ENCODE results near the gene GPR107. TPM values are rescaled to one million over a fixed set of nuclear protein-coding genes. Genes with fewer than 3 reads are reported as not detected.

Gene GPR107
- total RNA-seq, 1 donor from 2014 or later, result 70.7 TPM

GRCh38 chr9:130172858-130173665, 119.4 kb downstream of the GPR107 start:
- Mint-ChIP-seq H3K36me3 (ENCODE audit: low read depth) (no peaks in the 10 kb centered on the region), H3K4me1 (ENCODE audit: low read depth) (peaks cover 19% of the 10 kb centered on the region), H3K27me3 (ENCODE audit: low read depth) (no peaks in the 10 kb centered on the region), H3K27ac (ENCODE audit: unreplicated experiment) (peak overlapping the region; percentile 51), H3K4me3 (ENCODE audit: unreplicated experiment) (peak overlapping the region; percentile 78), H3K9me3 (ENCODE audit: low read depth) (no peaks in the 10 kb centered on the region)
- TF ChIP-seq, protein P1, sequence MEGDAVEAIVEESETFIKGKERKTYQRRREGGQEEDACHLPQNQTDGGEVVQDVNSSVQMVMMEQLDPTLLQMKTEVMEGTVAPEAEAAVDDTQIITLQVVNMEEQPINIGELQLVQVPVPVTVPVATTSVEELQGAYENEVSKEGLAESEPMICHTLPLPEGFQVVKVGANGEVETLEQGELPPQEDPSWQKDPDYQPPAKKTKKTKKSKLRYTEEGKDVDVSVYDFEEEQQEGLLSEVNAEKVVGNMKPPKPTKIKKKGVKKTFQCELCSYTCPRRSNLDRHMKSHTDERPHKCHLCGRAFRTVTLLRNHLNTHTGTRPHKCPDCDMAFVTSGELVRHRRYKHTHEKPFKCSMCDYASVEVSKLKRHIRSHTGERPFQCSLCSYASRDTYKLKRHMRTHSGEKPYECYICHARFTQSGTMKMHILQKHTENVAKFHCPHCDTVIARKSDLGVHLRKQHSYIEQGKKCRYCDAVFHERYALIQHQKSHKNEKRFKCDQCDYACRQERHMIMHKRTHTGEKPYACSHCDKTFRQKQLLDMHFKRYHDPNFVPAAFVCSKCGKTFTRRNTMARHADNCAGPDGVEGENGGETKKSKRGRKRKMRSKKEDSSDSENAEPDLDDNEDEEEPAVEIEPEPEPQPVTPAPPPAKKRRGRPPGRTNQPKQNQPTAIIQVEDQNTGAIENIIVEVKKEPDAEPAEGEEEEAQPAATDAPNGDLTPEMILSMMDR (IDR thresholded peaks at IDR 0.05), result peak; percentile 43
- DNase-seq (ENCODE audit: low spot score), result peak; percentile 82

DNA sequence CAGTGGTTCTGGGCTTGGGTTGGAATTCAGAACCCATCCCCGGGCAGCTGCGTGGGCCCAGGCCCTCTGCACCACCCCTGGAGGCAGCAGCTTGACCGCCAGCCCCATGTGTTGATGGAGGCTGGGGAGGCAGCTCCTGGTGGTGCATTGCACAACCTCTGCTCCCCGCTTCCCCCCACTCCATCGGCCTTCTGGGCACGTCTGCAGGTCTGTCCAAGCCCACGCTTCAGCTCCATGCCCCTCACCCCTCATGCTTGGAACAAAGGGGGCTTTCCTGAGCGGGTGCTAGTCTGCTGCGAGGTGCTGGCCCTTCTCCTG, 119.9 kb downstream of the GPR107 start:
- H3K4me3 Mint-ChIP-seq (ENCODE audit: unreplicated experiment), result peak overlapping the region; percentile 78
- TF ChIP-seq, protein P1 (IDR thresholded peaks at IDR 0.05), result no peak

GRCh38 chr9:130174025-130174424, 120.3 kb downstream of the GPR107 start:
- H3K4me1 Mint-ChIP-seq (ENCODE audit: low read depth), result peaks cover 27% of the 10 kb centered on the region
- no peaks in the 10 kb centered on the region for H3K36me3 Mint-ChIP-seq (ENCODE audit: low read depth)
- peak; percentile 75 for DNase-seq (ENCODE audit: low spot score)
- H3K27ac Mint-ChIP-seq (ENCODE audit: unreplicated experiment), result no peak overlapping the region
- peak overlapping the region; percentile 78 for H3K4me3 Mint-ChIP-seq (ENCODE audit: unreplicated experiment)
- TF ChIP-seq, protein P1 (IDR thresholded peaks at IDR 0.05), result no peak
- H3K27me3 Mint-ChIP-seq (ENCODE audit: low read depth), result no peaks in the 10 kb centered on the region
- no peaks in the 10 kb centered on the region for H3K9me3 Mint-ChIP-seq (ENCODE audit: low read depth)

More for the DNA sequence above, 119.9 kb downstream of the GPR107 start:
- DNase-seq (ENCODE audit: low spot score), result peak; percentile 71
- Mint-ChIP-seq H3K9me3 (ENCODE audit: low read depth) (no peaks in the 10 kb centered on the region), H3K27me3 (ENCODE audit: low read depth) (no peaks in the 10 kb centered on the region), H3K36me3 (ENCODE audit: low read depth) (no peaks in the 10 kb centered on the region), H3K27ac (ENCODE audit: unreplicated experiment) (no peak overlapping the region), H3K4me1 (ENCODE audit: low read depth) (peaks cover 24% of the 10 kb centered on the region)

DNA sequence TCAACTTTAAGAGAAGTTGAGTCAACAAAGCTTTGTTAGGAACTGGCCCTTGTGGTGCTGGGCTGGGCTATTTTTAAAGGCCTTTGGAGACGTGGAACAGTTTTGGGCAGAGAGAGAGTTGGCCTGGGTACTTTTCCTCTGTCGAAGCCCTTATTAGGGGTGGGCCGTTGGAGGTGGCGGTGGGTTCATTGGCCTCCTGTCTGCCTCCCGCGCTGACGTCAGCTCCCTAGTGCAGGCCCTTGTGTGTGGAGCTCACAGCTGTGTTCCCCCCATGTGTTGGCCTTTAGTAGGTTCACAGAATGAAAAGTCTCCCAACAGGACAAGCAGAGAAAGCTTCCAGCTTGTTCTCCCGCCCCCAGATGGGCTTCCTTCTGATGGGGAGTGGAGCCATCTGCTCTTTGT, 121.2 kb downstream of the GPR107 start:
- TF ChIP-seq, protein P1 (IDR thresholded peaks at IDR 0.05), result no peak
- DNase-seq (ENCODE audit: low spot score), result no peak
- no peak overlapping the region for H3K27ac Mint-ChIP-seq (ENCODE audit: unreplicated experiment)
- no peaks in the 10 kb centered on the region for H3K36me3 Mint-ChIP-seq (ENCODE audit: low read depth)
- no peaks in the 10 kb centered on the region for H3K27me3 Mint-ChIP-seq (ENCODE audit: low read depth)
- H3K4me3 Mint-ChIP-seq (ENCODE audit: unreplicated experiment), result no peak overlapping the region
- no peaks in the 10 kb centered on the region for H3K9me3 Mint-ChIP-seq (ENCODE audit: low read depth)
- peaks cover 36% of the 10 kb centered on the region for H3K4me1 Mint-ChIP-seq (ENCODE audit: low read depth)

DNA sequence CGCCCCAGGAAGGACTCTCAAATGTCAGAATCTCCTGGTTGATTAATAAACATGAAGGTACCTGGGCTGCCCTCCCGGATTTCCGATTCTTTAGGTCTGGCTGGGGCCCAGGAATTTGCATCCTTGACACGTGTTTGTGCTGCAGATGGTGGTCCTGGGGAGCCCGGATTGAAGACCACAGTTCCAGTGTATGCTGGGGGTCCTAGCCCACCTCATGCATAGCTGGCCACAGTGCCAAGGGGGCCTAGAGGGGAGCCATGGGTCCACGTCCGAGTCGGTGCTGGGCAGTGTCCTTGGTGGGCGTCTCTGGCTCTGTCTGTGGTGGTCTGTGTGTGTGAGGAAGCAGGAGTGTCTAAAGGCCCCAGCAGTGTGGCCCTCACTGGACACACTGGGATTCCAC, 121.6 kb downstream of the GPR107 start:
- Mint-ChIP-seq H3K36me3 (ENCODE audit: low read depth) (no peaks in the 10 kb centered on the region), H3K9me3 (ENCODE audit: low read depth) (no peaks in the 10 kb centered on the region), H3K4me1 (ENCODE audit: low read depth) (peaks cover 38% of the 10 kb centered on the region), H3K4me3 (ENCODE audit: unreplicated experiment) (no peak overlapping the region), H3K27me3 (ENCODE audit: low read depth) (no peaks in the 10 kb centered on the region), H3K27ac (ENCODE audit: unreplicated experiment) (no peak overlapping the region)
- TF ChIP-seq, protein P1 (IDR thresholded peaks at IDR 0.05), result no peak
- DNase-seq (ENCODE audit: low spot score), result peak; percentile 65
